ENCODE measurements around the gene MTX1. TPM values are rescaled to one million over a fixed set of nuclear protein-coding genes. Genes with fewer than 3 reads are reported as not detected.
"Not testable (repeated sequence)": the region's sequence is repeated elsewhere in the genome, so short reads cannot be mapped to it uniquely, and the experiment has no call there.

Gene MTX1
- total RNA-seq, 4 donors from 2014 or later: 30.1 to 50.7 (median 35.3) TPM

DNA sequence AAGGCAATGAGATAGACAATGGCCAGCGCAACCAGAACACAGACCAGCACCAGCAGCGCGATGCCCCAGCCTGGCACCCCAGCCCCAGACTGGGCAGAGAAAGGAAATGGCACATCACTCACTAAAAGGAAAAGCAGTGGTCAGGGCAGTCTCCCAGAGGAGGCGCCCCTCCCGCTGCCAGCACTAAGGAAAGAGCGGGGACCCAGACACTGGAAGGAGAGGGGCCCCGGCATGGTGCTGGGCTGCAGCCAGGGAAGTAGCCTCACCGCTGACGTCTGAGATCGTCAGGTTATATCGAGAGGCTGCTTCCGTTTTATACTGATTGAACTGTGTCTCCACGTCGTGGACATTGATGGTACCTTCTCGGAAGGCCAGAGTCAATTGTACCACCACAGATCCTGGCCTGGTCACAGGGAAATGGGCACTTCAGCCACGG is 21.0 kb upstream of the MTX1 start:
- Histone ChIP-seq H3K36me3 (no peaks in the 10 kb centered on the region), H3K27ac (peak overlapping the region in 1 of 4 donors; percentile 73), H3K4me1 (peaks cover 0 to 32% (median 11%) of the 10 kb centered on the region in 4 donors), H3K4me3 (no peak overlapping the region), H3K9me3 (no peaks in the 10 kb centered on the region), H3K27me3 (no peaks in the 10 kb centered on the region)
- DNase-seq (ENCODE audit: low spot score in 2 of 2): no peak
- 77 to 80% methylated on average over 10 to 16 of the region's 16 CpGs for WGBS, 2 donors
- TF ChIP-seq EP300 (IDR thresholded peaks at IDR 0.05) (no peak), POLR2A (IDR thresholded peaks at IDR 0.05) (no peak)
- TF ChIP-seq, protein P1, sequence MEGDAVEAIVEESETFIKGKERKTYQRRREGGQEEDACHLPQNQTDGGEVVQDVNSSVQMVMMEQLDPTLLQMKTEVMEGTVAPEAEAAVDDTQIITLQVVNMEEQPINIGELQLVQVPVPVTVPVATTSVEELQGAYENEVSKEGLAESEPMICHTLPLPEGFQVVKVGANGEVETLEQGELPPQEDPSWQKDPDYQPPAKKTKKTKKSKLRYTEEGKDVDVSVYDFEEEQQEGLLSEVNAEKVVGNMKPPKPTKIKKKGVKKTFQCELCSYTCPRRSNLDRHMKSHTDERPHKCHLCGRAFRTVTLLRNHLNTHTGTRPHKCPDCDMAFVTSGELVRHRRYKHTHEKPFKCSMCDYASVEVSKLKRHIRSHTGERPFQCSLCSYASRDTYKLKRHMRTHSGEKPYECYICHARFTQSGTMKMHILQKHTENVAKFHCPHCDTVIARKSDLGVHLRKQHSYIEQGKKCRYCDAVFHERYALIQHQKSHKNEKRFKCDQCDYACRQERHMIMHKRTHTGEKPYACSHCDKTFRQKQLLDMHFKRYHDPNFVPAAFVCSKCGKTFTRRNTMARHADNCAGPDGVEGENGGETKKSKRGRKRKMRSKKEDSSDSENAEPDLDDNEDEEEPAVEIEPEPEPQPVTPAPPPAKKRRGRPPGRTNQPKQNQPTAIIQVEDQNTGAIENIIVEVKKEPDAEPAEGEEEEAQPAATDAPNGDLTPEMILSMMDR (IDR thresholded peaks at IDR 0.05): no peak

DNA sequence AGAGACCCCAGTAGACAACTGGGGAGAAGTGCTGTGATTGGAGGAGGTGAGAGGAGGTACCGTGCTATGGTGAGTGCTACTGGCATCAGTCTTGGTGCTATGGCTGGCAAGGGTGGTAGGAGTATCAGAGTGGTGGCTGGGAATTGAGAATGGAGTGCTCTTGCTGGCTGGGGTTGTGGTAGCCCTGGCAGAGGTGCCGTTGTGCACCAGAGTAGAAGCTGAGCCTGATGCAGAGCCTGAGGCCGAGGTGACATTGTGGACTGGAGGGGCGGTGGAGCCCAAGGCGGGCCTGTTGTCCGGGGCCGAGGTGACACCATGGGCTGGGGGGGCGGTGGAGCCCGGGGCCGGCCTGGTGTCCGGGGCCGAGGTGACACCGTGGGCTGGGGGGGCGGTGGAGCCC is 20.2 kb upstream of the MTX1 start:
- WGBS, 2 donors: 71 to 93% methylated on average over 3 to 10 of the region's 14 CpGs
- no peak for DNase-seq (ENCODE audit: low spot score in 2 of 2)
- Histone ChIP-seq H3K27ac (peak overlapping the region in 1 of 4 donors; percentile 73), H3K4me3 (no peak overlapping the region), H3K9me3 (no peaks in the 10 kb centered on the region), H3K27me3 (no peaks in the 10 kb centered on the region), H3K4me1 (peaks cover 0 to 39% (median 18%) of the 10 kb centered on the region in 4 donors), H3K36me3 (no peaks in the 10 kb centered on the region)
- TF ChIP-seq POLR2A (IDR thresholded peaks at IDR 0.05) (no peak), EP300 (IDR thresholded peaks at IDR 0.05) (no peak)
- TF ChIP-seq, protein P1 (IDR thresholded peaks at IDR 0.05): no peak

DNA sequence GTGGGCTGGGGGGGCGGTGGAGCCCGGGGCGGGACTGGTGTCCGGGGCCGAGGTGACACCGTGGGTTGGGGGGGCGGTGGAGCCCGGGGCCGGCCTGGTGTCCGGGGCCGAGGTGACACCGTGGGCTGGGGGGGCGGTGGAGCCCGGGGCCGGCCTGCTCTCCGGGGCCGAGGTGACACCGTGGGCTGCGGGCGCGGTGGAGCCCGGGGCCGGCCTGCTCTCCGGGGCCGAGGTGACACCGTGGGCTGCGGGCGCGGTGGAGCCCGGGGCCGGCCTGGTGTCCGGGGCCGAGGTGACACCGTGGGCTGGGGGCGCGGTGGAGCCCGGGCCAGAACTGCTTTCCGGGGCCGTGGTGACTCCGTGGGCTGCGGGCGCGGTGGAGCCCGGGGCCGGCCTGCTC is 18.6 kb upstream of the MTX1 start:
- not testable (repeated sequence) for DNase-seq (ENCODE audit: low spot score in 2 of 2); H3K4me3 ChIP-seq; H3K9me3 ChIP-seq; H3K27ac ChIP-seq; H3K36me3 ChIP-seq; H3K27me3 ChIP-seq
- 90 to 97% methylated on average over 4 to 19 of the region's 45 CpGs for WGBS, 2 donors
- H3K4me1 ChIP-seq: peaks cover 0 to 51% (median 20%) of the 10 kb centered on the region in 4 donors

DNA sequence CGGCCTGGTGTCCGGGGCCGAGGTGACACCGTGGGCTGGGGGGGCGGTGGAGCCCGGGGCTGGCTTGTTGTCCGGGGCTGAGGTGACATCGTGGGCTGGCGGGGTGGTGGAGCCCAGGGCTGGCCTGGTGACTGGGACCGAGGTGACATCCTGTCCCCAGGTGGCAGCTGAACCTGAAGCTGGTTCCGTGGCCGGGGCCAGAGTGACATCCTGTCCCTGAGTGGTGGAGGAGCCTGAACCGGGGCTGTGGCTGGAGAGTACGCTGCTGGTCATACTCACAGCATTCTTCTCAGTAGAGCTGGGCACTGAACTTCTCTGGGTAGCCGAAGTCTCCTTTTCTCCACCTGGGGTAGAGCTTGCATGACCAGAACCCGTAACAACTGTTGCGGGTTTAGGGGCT is 16.6 kb upstream of the MTX1 start:
- no peak for TF ChIP-seq POLR2A (IDR thresholded peaks at IDR 0.05)
- Histone ChIP-seq H3K4me3 (no peak overlapping the region), H3K27ac (peak overlapping the region in 3 of 4 donors; percentile 86 to 97 (median 96)), H3K27me3 (no peaks in the 10 kb centered on the region), H3K36me3 (peaks cover 0 to 13% (median 0%) of the 10 kb centered on the region in 3 donors), H3K9me3 (no peaks in the 10 kb centered on the region), H3K4me1 (peaks cover 0 to 54% (median 20%) of the 10 kb centered on the region in 4 donors)
- WGBS, 2 donors: 86 to 92% methylated on average over 7 to 9 of the region's 17 CpGs
- DNase-seq (ENCODE audit: low spot score in 2 of 2): no peak

DNA sequence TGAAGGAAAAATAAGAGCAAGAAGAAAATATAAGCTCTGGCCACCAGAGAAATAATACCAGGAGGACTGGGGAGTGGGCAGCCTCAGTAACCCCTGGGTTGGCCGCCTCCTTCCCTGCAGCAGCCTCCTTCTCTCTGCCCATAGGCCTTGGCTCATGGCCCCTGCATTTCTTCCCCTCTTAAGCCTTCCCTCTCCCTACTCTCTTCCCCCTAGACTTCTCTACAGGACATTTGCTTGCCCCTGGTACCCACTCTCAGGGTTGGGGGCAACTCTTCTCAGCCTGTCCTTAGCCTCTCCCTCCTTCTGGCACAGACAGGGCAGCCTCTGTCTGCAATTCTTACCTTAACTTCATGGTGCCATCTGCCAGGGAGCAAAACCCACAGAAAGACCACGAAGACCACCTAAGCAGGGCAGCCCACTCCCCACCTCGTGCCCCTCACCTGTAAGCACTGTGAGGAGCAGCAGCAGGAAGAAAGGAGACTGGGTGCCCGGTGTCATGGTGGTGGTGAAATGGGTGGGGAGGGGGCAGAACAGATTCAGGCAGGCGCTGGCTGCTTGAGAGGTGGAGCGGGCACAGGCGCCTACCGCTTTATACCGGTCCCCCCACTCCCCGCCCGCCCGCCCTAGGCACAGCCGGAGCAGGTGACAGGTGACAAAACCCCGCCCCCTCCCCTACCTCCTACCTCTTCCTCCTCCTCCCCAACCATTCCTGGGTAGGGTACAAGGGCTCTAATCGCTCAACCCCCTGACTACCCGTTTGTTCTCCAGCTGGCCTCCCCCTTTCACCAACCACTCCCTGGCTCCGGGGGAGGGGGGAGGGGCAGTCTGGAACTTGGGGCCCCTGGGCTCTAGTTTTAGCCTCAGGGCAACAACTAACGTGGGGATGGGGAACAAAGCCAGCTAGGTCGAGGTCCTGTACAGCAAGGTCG is 15.9 kb upstream of the MTX1 start:
- Histone ChIP-seq H3K9me3 (no peaks in the 10 kb centered on the region), H3K4me1 (peaks cover 0 to 52% (median 20%) of the 10 kb centered on the region in 4 donors), H3K4me3 (peak overlapping the region; percentile 50 to 56 (median 54)), H3K27me3 (no peaks in the 10 kb centered on the region), H3K36me3 (peaks cover 0 to 20% (median 0%) of the 10 kb centered on the region in 3 donors), H3K27ac (peak overlapping the region; percentile 86 to 97 (median 92))
- WGBS, 2 donors: 41 to 42% methylated on average over 17 to 20 of the region's 20 CpGs
- no peak for TF ChIP-seq POLR2A (IDR thresholded peaks at IDR 0.05)
- TF ChIP-seq EP300 (IDR thresholded peaks at IDR 0.05): no peak
- TF ChIP-seq, protein P1 (IDR thresholded peaks at IDR 0.05): no peak
- no peak for DNase-seq (ENCODE audit: low spot score in 2 of 2)

All from tibial nerve (tissue), 4 donors.